Dermis microvascular lymphatic vessel endothelial cell (primary cell): ENCODE measurements around the gene ARHGAP30. TPM values are rescaled to one million over a fixed set of nuclear protein-coding genes. Genes with fewer than 3 reads are reported as not detected.
"Not testable (repeated sequence)": the region's sequence is repeated elsewhere in the genome, so short reads cannot be mapped to it uniquely, and the experiment has no call there.

Experiments used
- DNase-seq, 2 donors: peaks; one replicate each; pipeline versions ENCODE4 v3.0.0 to v3.0.0-alpha.2; 2010; ENCODE audit warnings: low read depth in 2 of 2
- total RNA-seq: library from RNA; depleted of rRNA; stranded (reverse); fragments of >200 nt; gene quantifications from 2 replicates; pipeline ENCODE4 v1.2.1, GENCODE V29; 2014

ARHGAP30 gene
- total RNA-seq: not detected in 2 replicates

- no peak for DNase-seq
Observed at GRCh38 chr1:161069731-161070270, at the start of gene ARHGAP30. TSS of gene ARHGAP30 (minus strand) at chr1:161069891. CDS start at chr1:161069624, 267 bp downstream.

- DNase-seq: peak; percentile 64 to 88
Observed at GRCh38 chr1:161117759-161118581, 48.3 kb upstream of the ARHGAP30 start, which contains the start of the genes NIT1 and PFDN2. TSS of gene NIT1 (plus strand) at chr1:161118105. CDS start at chr1:161118177, 72 bp downstream. TSS of gene PFDN2 (minus strand) at chr1:161118037. CDS start at chr1:161118026, 11 bp downstream.

- not testable (repeated sequence) for DNase-seq
Observed at GRCh38 chr1:161115961-161116360, 46.3 kb upstream of the ARHGAP30 start.

GRCh38 chr1:161115132-161115711, 45.5 kb upstream of the ARHGAP30 start:
- DNase-seq: peak; percentile 92 to 97

GRCh38 chr1:161114556-161114955, 44.9 kb upstream of the ARHGAP30 start:
- no peak for DNase-seq

- DNase-seq: no peak
Observed at GRCh38 chr1:161113915-161114314, 44.2 kb upstream of the ARHGAP30 start.

GRCh38 chr1:161111527-161111926, 41.8 kb upstream of the ARHGAP30 start:
- DNase-seq: no peak

- no peak for DNase-seq
Observed at GRCh38 chr1:161111117-161111516, 41.4 kb upstream of the ARHGAP30 start.

- DNase-seq: no peak
Observed at GRCh38 chr1:161106431-161106830, 36.7 kb upstream of the ARHGAP30 start.

- DNase-seq: no peak
Observed at GRCh38 chr1:161100556-161100955, 30.9 kb upstream of the ARHGAP30 start.

- no peak for DNase-seq
Observed at GRCh38 chr1:161099090-161099802, 29.6 kb upstream of the ARHGAP30 start.

- DNase-seq: peak; percentile 59 to 79
Observed at GRCh38 chr1:161098210-161099068, 28.7 kb upstream of the ARHGAP30 start, which contains the start of gene KLHDC9. TSS of gene KLHDC9 (plus strand) at chr1:161098361. CDS start at chr1:161098536, 175 bp downstream.

- no peak for DNase-seq
Observed at GRCh38 chr1:161096530-161096929, 26.8 kb upstream of the ARHGAP30 start.

- DNase-seq: no peak
Observed at GRCh38 chr1:161096015-161096414, 26.3 kb upstream of the ARHGAP30 start.

- DNase-seq: no peak
Observed at GRCh38 chr1:161095230-161095629, 25.5 kb upstream of the ARHGAP30 start.

GRCh38 chr1:161094481-161094880, 24.8 kb upstream of the ARHGAP30 start:
- no peak for DNase-seq

- no peak for DNase-seq
Observed at GRCh38 chr1:161092621-161093028, 22.9 kb upstream of the ARHGAP30 start.

- no peak for DNase-seq
Observed at GRCh38 chr1:161091796-161092507, 22.3 kb upstream of the ARHGAP30 start.

GRCh38 chr1:161091093-161091492, 21.4 kb upstream of the ARHGAP30 start:
- DNase-seq: no peak

GRCh38 chr1:161090617-161091016, 20.9 kb upstream of the ARHGAP30 start:
- DNase-seq: no peak
